Amniotic epithelial cell (primary cell): ENCODE results near the gene CPHXL2.
A peak's percentile ranks its signal among the peaks of the same experiment; 100 is the strongest.

Experiments
- DNase-seq: peaks from one replicate; pipeline ENCODE4 v3.0.0-alpha.2; 2010; ENCODE audit warnings: low read depth

CPHXL2 gene

DNA sequence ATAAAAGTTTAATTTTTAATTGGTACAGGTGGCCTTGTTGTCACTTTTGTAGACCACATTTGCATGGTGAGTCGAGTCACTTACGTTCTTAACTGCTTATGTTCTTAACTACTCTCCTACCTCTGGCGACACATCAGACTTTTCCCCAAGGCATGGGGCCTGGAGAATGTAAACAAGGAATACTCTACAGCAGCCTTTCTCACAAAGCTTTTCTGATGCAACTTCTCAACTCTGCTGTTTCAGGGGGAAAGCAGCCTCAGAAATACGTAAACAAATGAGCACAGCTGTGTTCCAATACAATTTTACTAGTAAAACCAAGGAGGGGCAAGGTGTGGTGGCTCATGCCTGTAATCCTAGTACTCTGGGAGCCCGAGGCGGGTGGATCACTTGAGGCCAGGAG, 36.2 kb downstream of the CPHXL2 start:
- DNase-seq: no peak

DNA sequence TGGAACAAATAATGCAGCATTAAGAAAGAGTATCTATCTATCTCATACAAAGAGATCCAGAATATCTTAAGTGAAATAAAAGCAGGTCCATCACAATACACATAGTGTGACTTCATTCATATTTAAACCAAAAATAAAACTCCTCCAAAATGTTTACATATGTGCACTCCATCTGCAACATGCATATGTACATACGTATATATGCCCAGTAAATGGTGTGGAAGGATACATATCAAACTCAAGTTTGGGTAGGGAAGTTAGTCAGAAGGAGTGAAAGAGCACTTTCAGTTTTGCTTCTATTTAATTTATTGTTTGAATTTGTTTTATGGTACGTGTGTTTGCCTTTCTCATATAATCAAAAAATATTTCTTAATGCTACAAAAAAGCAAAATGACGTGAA, 41.8 kb downstream of the CPHXL2 start:
- DNase-seq: no peak

DNA sequence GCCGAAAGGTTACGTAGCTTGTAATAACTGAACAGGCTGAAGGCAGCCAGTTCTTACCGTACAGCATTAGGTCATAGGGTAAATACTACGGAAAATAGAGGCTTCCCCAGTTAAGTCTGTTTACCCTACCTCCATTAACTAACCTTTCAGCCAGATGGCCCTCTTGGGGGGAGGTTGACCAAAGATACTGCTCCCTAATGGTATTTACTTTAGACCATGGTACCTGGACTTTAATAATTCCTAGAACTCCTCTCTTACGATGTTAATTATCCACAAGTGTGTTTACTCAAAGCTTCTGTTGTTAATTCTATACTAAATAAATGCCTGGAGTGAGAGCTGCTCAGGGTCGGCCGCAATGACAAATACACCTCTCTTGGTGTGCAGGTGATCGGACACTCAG, 44.0 kb downstream of the CPHXL2 start:
- no peak for DNase-seq

- DNase-seq: no peak
These were observed 46.8 kb downstream of the CPHXL2 start for GRCh38 chr16:75630052-75630451.

DNA sequence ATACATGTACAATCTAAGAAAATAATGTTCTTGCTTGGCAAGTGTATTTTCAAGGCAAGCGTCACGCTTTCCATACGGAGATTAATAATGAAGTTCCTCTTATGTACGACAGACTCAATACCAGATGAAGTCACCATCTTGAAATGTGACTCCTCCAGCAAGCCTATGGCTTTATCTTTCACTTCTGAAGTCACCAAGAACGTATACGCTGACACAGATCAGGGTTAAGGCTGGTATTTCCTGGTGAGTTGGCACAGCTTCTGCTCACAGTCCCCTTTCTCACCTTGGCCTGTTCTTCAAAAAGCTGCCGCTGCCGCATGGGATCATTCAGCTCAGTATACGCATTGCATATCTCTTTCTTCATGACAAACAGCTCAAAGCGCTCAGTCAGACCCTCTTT, 47.7 kb downstream of the CPHXL2 start:
- no peak for DNase-seq

- no peak for DNase-seq
These were observed 48.5 kb downstream of the CPHXL2 start for GRCh38 chr16:75628351-75628750.

GRCh38 chr16:75627851-75628250, 49.0 kb downstream of the CPHXL2 start:
- DNase-seq: peak; percentile 88

GRCh38 chr16:75626806-75627205, 50.0 kb downstream of the CPHXL2 start:
- DNase-seq: no peak

- peak; percentile 97 for DNase-seq
These were observed 51.9 kb downstream of the CPHXL2 start for GRCh38 chr16:75624921-75625334.

GRCh38 chr16:75622761-75623605, 53.8 kb downstream of the CPHXL2 start, which contains the start of gene ADAT1:
ADAT1 (minus strand) TSS chr16:75623281; CDS start chr16:75620799, 2,482 bp downstream.
- peak; percentile 98 for DNase-seq

GRCh38 chr16:75621170-75621477, 55.7 kb downstream of the CPHXL2 start:
- DNase-seq: peak; percentile 52

- DNase-seq: no peak
These were observed 56.3 kb downstream of the CPHXL2 start for GRCh38 chr16:75620326-75621169.

GRCh38 chr16:75618780-75619179, 58.0 kb downstream of the CPHXL2 start:
- DNase-seq: no peak

GRCh38 chr16:75617121-75617520, 59.7 kb downstream of the CPHXL2 start:
- DNase-seq: no peak

DNA sequence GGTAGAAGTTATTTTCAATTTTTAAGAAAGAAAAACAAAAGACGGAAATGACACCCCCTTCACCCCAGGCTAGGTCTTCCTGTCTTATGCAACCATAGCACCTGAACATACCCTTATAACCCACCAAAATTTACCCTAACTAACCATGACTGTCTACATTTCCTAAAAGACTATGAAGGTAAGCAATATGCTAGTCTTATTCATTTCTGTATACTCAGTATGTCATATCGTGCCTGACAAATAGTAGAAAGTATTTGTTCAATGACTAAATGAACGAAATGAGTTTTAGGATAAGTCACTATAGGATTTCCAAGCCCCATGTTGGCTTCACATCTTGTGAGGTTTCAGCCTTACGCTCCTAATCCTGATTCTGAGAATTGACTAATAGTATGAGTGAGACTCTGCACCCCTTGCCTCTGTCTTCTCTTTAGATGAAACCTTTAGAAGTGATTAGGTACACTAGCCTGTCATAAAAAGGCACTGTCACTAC, 60.2 kb downstream of the CPHXL2 start:
- DNase-seq: no peak

GRCh38 chr16:75615619-75616018, 61.2 kb downstream of the CPHXL2 start:
- no peak for DNase-seq

DNA sequence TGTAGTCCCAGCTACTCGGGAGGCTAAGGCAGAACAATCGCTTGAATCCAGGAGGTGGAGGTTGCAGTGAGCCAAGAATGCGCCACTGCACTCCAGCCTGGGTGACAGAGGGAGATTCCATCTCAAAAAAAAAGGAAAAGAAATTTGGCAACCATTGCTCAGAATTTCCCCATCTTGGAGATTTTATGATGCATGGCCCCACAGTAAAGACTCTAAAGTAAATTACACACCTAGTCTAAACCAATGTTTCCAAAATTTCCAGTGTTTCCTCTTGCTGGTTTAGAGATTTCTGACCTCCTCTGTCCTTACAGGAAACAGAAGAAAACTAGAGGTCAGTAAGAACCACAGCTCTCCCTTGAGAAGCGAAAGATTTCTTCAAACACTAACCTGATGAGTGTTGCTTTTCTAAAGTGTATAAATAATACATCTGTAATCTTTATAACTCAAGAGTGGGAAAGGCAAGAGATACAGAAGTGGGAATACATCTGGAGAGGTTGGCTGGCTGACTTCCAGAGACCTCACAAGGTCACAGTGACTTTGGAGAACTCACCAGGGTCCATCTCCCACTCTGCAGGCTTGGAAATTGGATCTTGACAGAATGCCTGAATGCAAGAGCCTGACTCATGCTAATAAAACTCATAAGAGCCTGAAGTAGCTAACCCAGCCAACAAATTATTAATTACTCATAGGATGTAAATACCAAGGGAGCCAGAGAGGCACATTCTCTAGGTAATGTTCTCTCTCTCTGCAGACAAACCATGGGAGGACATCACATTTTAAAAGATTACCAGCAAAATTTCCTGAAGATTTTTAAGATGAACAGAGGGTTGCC, 62.5 kb downstream of the CPHXL2 start:
- DNase-seq: peak; percentile 73
